RPMI8226 (cell line): ENCODE results near the gene DAAM1.

Experiments
- DNase-seq: peaks from one replicate; pipeline ENCODE4 v3.0.0-alpha.2; 2015

Gene DAAM1

DNA sequence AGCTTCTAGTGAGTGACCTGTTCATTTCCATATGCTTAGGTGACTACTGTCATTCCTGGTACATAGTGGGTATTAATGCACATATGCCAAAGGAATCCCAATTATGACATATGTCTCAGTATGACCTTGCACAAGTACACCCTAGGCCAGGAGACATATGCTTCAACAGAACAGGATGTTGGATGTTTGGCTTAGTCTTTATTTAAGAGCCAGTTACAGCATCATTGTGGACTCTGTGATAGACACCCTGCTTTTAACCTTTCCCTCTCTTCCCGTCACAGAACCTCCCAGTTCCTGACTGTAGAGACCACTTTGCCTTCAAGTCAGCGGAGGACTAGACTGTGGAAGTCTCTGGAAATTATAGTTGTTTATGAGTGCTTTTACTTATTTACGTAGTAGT, 72.9 kb downstream of the DAAM1 start:
- DNase-seq: no peak

DNA sequence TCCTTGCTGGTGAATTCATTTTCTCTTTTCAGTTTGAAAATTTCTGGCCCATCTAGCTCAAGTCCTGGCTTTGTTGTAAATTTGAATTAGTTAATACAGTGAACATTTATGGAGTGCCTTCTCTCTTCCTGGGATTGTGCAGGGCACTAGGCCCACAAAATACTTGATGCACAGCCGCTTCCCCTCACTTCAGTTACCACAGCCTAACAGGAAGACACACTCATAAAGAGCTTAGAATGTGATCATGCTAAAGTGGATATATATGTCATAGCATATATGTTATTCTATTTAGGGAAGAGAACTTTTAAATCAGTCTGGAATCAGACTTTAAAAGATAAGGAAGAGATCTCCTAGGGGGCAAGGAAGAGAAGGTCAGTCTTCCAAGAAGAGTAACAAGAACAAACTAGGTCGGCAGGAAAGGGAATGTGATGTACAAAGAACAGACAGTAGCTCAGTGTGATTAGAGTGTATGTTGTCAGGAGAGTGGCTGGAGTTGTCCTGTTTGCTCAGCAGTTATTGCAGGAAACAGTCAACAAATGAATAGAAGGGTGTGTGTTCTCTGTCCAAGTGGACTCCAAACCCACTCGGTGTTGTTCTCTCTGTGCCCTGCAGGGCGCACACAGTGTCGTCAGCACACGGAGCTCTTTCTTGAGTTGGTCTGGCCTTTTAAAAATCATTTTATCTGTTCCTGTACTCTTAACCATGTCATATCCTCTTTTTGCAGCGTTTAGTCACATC, 74.4 kb downstream of the DAAM1 start:
- no peak for DNase-seq

DNA sequence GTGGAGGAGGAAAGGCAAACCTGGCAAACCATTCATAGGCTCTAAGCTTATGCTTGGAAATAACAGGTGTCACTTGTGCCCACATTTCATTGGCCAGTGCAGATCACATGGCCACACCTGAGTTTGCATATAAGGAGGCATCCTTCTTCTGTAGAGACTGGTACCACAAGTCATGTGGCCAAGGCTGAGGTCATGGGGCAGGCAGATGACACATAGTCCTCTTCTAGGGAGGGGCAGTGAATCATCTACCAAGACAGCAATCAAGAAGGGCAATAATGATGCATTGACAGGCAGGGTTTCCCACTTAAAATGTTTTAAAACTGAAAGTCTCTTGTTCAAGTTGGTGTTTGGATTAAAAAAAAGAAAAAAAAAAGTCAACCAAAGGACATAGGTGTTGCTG, 77.3 kb downstream of the DAAM1 start:
- DNase-seq: no peak

DNA sequence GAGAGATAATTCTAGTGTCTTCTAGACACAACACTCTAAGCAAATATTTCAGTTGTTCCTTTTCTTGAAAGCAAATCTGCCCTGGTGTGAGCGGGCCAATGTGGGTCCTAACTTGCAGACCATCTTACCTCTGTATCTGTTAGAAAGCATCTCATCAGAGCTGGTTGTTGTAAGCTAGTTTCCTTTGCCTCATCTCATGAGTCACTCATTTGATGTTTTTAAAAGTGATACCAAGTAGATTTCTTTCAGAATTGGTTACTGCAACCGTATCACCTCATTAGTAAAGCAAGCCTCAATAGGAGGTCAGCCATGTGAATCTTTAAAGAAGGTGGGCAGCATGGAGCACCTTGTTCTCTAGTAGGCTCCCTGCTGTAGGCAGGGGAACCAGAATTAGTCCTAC, 78.6 kb downstream of the DAAM1 start:
- DNase-seq: no peak

DNA sequence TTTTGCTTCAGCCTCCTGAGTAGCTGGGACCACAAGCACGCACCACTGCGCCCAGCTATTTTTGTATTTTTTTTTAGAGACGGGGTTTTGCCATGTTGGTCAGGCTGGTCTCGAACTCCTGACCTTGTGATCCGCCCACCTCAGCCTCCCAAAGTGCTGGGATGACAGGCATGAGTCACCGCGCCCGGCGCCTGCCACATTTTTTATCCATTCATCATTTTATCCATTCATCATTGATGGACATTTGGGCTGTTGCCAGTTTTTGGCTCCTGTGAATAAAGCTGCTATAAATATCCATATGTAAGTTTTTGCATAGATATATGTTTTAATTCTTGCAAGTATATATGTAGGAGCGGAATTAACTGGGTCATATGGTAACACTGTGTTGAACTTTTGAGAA, 79.5 kb downstream of the DAAM1 start:
- DNase-seq: no peak

DNA sequence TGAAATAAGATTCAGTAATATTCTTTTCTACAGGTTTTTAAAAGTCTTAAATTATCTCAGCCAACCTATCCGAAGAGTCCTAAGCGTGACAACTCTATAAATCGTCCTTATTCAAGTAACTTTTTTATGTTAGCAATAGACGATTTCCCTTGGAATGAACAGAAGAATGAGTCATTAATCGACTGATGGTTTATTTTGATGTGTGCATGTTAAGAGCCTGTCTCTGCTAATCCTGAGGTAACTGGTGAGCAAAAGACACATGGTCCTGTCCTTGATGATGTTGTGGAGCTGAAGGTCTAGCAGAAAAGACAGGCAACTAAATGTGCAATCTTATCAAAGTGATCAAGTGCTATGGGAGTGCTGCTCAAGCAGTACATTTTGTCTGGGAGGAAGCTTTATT, 80.4 kb downstream of the DAAM1 start:
- DNase-seq: no peak

DNA sequence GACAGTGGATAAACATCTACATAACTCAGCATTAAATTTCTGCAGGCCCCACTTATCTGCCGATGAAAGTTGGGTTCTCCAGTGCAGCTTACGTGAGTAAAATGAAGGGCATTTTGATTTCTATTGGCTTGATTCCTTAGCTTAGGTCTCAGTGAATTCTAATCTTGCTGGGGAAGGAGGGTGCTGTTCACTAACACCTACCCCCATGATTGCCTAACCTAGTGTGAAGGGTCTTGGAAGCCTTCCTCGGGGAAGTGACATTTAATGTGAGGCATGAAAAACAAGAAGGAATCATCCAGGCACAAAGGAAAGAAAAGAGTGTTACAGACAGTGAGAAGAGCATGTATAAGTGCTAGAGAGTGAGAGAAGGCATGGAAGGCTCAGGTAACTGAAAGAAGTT, 81.0 kb downstream of the DAAM1 start:
- DNase-seq: no peak

DNA sequence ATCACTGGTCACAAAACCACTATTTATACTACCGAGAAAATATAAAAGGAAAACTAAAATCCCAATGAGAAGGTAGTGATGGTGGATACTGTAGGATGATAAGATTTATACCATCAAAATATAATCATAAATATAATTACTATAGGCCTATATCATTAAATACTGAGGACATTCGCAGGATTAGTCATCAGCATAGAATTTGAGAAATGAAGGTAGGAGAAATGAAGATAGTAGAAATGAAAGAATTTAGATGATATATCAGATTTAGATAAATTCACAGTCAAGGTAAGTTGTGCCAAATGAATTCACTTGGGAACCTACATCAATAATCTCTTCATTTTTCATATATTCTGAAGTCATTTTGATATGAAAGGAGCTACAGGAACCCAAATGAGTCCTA, 82.8 kb downstream of the DAAM1 start:
- no peak for DNase-seq

DNA sequence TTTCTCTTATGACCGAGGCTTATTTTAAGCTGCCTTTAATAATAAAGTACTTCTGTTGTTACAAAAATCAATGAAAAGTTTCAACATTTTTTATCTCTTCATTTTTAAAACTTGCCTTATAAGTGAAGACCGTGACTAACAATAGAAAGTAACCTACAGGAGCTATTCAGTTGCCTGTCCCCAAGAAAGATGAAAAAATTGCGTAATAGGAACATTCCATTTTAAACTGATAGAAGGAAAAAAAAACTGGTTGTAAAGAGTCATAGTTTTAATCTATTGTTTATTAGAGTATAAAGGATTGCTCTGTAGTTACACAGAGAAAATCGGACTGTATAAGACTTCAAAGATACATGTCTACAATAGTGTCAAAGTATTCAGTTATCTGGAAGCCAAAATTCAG, 83.3 kb downstream of the DAAM1 start:
- DNase-seq: no peak

DNA sequence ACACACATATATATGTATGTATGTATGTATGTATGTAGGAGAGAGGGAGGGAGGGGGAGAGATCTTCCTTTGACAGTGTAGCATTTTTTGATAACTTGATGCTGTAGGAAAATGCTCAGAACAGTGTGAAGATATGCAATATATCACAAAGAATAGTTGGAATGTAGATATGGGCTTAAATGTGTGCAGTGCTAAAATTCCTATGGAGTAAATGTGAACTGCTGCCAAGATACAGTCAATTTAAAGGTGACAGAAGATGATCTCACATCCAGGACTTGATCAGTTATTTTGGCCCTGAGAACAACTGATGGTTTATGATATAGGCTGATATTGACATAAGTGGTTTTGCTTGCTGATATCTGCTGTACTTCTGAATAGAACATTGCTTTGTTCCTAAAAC, 84.2 kb downstream of the DAAM1 start:
- DNase-seq: no peak

DNA sequence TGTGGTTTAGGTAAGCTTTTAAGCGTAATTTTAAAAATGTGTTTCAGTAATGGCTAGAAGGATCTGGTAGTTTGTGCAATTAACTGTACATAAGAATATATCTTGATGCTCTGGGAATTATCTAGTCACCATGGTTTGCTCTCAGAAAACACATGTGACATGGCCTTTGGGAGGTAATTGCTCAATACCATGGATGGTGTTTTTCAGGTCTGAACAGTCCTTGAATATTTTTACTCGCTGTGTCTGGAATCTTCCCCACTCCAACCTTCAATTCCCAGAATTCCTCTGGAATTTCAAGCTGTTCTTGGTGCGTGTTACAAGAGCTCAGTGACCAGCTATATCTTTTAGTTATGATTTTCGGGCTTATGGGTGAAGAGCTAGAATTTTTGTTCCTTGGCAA, 85.3 kb downstream of the DAAM1 start:
- DNase-seq: no peak

DNA sequence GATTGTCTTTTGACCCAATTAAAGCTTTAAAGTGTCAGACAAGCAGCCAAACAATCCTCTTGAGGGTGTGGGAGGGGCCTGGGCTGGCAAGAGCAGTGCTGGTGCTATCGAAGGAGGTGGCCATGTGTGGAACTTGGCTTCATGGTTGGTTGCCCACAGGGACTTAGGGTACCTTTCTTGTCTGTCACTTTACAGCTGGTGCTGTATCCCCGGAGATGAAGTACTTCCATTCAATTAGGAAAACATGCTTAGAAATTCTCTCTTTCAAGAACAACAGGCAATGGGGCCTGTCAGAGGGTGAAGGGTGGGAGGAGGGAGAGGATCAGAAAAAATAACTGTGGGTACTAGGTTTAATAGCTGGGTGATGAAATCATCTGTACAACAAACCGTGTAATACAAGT, 86.5 kb downstream of the DAAM1 start:
- DNase-seq: no peak

DNA sequence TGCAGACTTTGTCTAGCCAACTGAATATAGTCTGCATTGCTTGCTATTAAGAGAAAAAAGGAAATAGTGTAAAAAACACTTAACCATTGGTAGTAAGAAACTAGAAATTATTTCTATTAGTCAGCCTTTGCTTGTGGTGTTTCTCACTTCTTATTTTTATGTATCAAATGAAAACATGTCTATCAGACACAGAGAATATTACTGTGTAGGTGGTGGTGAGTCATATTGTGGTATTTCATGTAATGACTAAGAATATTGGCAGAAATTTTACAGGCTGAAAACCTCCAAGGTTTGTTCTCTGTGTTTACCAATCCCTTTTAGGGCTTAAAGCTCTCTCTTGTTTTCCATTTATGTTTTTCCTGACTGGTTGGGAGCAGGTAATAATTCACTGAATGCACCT, 87.2 kb downstream of the DAAM1 start:
- DNase-seq: no peak

DNA sequence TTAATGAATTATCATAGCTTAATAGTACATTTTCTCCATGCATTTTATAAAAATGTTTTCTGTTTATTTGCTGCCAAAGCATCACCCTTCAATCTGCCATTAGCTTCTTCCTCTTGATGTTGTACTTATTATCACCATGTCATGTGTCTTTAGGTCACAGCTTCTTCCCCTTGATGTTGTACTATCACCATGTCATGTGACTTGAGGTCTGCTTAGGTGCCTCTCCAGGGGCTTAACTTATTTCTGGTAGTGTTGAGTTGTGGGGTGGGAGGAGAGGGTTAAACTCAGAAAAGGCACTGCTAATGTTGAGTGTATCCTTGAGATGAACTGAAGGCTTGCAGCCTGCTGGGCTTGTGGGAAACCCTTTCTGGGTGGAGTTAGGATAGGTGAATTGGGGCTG, 87.8 kb downstream of the DAAM1 start:
- DNase-seq: no peak

DNA sequence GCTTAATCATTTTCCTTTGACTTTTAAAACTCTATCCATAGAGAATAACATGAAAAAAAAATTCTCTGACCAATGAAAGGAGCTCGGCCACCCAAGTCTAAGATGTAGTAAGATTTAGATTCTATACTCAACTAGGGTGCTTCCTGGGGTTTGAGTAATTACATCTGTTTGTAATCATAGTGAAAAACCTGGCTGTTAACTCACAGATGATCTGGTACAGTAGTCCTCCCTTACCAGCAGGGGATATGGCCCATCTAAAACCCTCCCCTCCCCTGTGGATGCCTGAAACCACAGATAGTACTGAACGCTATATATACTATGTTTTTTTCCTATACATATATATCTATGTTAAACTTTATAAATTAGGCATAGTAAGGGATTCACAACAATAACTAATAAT, 89.2 kb downstream of the DAAM1 start:
- no peak for DNase-seq

DNA sequence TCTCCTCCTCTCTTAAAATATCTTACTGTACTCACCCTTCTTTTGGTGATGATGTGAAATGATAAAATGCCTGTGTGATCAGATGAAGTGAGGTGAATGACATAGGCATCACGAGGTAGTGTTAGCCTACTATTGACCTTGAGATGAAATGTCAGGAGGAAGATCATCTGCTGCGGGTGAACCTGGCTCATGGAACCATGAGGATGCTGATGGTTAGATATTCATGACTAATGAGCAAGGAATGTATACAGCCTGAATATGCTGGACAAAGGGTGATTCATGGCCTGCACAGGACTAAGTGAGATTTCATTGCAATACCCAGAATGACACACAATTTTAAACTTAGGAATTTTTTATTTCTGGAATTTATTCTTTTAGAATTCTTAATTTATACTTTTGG, 89.6 kb downstream of the DAAM1 start:
- DNase-seq: no peak

DNA sequence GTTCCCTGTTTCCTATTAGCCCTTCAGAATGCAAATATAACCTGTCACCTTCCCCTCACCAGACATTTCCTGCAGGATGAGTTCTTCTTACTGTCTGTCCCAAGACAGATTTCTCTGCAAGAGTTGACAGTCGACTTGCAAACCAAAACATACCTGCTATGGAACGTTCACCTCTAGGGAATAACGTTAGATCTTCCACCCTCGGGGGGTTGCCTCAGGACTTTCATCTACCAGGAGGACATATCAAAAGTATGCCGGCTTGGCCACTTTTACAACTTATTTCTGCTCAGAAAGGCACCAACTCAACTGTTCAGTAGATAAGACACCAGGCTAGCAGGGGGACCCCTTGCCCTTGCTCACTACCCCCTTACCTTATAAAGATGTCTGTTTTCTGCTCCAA, 92.5 kb downstream of the DAAM1 start:
- no peak for DNase-seq

DNA sequence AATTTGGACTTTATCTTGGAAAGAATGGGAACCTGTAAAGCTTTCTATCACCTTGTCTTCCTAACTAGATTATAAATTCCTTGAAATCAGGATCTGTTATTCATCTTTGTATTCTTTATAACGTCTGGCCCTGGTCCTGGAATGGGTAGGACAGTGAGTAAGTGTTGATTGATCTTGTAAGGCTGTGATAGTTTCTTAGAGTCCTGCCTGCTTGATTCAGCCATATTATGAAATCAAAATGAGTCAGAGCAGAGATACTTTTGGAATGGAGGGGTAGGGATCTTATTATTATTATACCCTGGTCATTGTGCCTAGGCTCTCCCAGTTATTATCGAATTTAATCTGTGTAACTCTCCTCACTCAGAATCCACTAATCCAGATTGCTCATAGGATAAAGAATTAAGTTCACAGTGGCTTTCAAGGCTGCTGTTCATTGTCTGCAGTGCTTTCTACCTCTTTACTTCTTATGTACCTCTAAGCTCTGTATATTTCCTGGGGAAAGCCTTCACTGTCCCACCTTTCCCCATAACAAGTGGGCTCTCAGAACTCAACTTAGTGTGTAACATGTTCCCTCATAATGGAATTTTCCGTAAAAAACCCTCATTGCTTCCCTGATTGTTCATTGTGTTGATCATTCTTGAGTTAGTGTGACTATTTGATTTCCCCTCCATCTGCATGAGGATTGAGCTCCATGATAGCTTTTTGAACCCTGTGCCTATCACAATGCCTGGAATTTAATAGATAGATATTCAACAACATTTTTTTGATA, 93.3 kb downstream of the DAAM1 start:
- no peak for DNase-seq

DNA sequence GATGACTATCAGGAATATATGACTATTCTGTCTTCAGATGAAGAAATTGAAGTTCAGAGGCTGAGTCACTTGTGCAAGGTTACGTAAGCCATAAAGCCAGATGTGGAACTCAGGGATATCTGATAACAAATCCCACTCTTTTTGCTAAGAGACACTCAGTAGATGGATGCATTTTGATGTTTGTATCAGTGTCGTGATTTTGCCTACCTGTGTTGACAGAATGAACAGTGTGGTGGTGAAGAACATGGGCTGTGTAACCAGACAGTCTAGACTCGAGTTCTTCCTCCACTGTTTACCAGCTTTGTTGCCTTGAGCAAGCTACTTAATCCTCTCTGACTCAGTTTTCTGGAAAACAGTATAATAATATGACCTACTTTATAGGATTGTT, 93.9 kb downstream of the DAAM1 start:
- DNase-seq: no peak

DNA sequence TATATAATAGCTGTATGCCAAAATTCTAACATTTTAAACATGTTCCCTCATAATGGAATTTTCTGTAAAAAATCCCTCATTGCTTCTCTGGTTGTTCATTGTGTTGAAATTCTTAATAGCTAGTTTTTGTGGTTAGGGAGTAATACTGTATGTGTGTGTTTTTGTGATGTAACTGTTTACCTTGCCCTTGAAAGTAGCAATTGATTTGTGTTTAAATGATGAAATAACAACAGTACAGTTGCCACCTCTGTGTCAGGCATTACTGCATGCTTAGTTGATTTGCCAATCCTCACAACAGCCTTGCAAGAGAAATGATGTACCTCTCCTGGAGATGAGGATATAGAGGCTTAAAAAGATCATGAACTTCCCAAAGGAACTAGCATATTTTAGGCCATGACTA, 94.9 kb downstream of the DAAM1 start:
- no peak for DNase-seq

DNA sequence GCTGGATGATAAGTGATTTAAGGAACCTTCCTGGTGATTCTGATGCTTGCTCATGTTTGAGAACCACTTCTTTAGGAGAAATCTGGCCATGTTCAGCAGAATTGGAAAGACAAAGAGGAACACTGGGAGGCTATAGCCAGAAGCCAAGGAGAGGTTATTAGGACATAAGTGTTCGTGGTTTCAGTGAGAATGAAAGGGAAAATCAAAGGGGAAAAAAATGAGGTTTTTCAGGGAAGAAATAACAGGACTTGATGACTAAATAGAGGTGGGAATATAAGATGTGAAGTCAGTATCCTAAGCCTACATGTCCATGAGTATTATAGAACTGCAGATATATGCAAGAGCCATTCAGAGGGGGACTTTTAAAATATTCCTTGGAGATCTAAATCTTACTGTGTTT, 95.6 kb downstream of the DAAM1 start:
- DNase-seq: no peak

DNA sequence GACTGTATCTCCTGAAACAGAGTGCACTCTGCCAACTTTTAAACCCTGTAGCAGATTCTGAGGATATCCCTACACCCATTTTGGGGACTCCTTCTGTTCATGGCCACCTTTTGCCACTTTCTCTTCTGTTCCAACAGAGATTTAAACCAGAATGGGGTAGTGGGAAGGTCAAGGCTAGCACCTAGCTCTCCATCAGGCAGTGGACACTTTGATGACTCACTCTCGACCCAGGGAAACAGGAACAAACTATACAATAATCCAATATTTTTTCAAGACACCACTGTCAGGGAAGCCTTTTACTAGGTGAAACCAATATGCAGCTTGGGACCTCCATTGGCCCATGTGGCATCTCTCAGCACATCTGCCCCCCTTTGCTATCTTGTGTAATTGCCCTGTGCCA, 103.6 kb downstream of the DAAM1 start:
- DNase-seq: no peak

DNA sequence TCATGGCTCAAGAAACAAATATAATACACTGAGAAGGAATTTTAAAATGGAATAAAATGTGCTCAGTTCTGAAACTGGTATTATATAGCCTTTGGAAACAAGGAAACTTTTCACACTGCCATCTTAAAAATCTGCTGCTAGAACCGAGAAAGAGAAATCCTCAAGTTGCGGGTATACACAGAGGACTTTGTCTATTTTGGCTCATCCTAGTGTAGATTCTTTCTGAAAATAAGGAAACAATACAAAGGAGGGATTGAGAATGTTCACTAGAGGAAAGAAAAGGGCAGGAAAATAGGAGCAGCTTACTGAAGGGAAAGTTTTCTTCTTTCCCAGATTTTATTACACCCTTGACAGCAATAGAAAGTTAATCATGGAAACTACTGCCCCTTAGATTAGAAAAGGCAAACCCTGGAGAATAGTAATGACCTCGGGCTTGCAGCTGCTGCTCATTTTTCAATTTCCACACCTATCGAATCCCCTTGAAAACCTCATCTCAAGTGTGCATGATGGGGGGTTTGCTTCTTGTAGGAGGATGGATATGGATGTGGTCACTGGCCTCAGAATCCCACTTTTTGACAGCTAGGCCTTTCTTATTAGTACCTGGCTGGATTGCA, 104.6 kb downstream of the DAAM1 start:
- DNase-seq: no peak

DNA sequence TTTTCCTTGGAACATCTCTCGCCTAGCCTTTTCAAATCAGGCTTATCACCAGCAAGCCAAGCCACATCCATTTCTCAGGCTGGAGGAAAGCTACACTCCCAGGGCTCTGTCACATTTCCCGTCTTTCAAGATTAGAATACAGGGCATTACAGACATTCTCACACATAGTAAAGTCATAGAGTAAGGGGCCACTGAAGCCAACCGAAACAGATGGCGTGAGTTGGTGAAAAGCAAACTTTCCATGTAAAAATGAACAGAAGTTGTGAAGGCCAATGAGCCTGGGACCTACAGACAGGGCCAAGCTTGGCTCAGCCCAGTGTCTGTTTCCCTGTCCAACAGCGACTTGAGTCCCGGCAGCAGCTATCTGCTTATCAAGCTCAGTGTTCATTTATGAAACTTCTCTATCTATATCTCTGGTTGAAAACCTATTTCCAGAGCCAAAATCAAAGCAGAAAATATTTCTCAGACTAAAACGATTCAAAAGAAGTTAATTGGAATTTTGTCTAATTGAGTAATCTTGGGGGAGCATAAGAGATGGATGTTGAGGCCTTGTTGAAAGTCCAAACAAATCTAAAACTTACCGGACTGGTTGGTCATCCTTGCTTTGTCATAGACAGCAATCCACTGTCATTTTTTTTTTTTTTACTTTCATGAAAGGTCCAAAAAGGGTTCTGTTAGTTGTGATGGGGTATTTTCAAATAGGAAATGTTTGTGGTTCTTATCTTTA, 105.6 kb downstream of the DAAM1 start:
- no peak for DNase-seq
